IMR-90 (cell line): ENCODE data around the gene NTRK3. TPM values are rescaled to one million over a fixed set of nuclear protein-coding genes. Genes with fewer than 3 reads are reported as not detected.

Source experiments
- ATAC-seq: fragments of 200-7000 bp; cut with Tn5 transposase; 2 replicates; pipeline ENCODE4 v1.9.1; 2020; ENCODE audit warnings: low read depth, mild to moderate bottlenecking, moderate library complexity
- BruUV-seq: library from RNA; stranded (reverse); fragments of 400-500 nt; replicated peaks from 2 replicates; lab custom pipeline; 2021; lab: Mats Ljungman, UMichigan
- CTCF ChIA-PET: fragments of 300-600 bp; formaldehyde crosslinking; extraction: SDS; loops from one replicate; lab custom pipeline; 2021; ENCODE audit warnings: antibody characterized with exemption; lab: Yijun Ruan, JAX
- POLR2A ChIA-PET: fragments of 300-600 bp; sonication (Branson Sonifier 250); formaldehyde crosslinking; loops from one replicate; lab custom pipeline; 2022; ENCODE audit warnings: antibody characterized with exemption; ENCODE audit not compliant: unreplicated experiment; lab: Charles Lee
- DNase-seq: peaks from one replicate; pipeline ENCODE4 v3.0.0; 2013
- H2AFZ ChIP-seq: replicated peaks from 2 replicates; pipeline ENCODE3; 2013; ENCODE audit warnings: low read length, mild to moderate bottlenecking; ENCODE audit not compliant: poor library complexity
- H2AK5ac ChIP-seq: 2 replicates; pipeline ENCODE4 v1.6.1; 2013; ENCODE audit warnings: low read depth, low read length, inconsistent platforms
- H2AK9ac ChIP-seq: replicated peaks from 2 replicates; pipeline ENCODE3; 2013; ENCODE audit warnings: mild to moderate bottlenecking, low read depth, low read length, moderate library complexity; ENCODE audit not compliant: poor library complexity
- H2BK120ac ChIP-seq: 2 replicates; pipeline ENCODE4 v1.6.1; 2013; ENCODE audit warnings: low read depth, low read length, inconsistent platforms
- H2BK15ac ChIP-seq: 3 replicates; pipeline ENCODE4 v1.6.1; 2013; ENCODE audit warnings: low read depth, low read length, inconsistent platforms
- H2BK20ac ChIP-seq: 2 replicates; pipeline ENCODE4 v1.6.1; 2013; ENCODE audit warnings: low read depth, mild to moderate bottlenecking, inconsistent platforms, low read length, moderate library complexity
- H2BK5ac ChIP-seq: 2 replicates; pipeline ENCODE4 v1.6.1; 2013; ENCODE audit warnings: mild to moderate bottlenecking, low read depth, low read length, inconsistent platforms; ENCODE audit not compliant: poor library complexity, severe bottlenecking
- H3K14ac ChIP-seq: replicated peaks from 2 replicates; pipeline ENCODE4 v1.6.1; 2013; ENCODE audit warnings: low read depth, low read length, inconsistent platforms
- H3K18ac ChIP-seq: 2 replicates; pipeline ENCODE4 v1.6.1; 2013; ENCODE audit warnings: low read depth, low read length, control low read depth
- H3K23ac ChIP-seq: 2 replicates; pipeline ENCODE4 v1.6.1; 2013; ENCODE audit warnings: low read depth, low read length, inconsistent platforms
- H3K27ac ChIP-seq: 2 replicates; pipeline ENCODE4 v1.5.1; 2013; ENCODE audit warnings: mild to moderate bottlenecking, control low read depth, low read length; ENCODE audit not compliant: insufficient read depth
- H3K27me3 ChIP-seq: 2 replicates; pipeline ENCODE4 v1.6.1; 2013; ENCODE audit warnings: low read length; ENCODE audit not compliant: control insufficient read depth, insufficient read depth
- H3K36me3 ChIP-seq: 2 replicates; pipeline ENCODE4 v1.6.1; 2013; ENCODE audit warnings: low read length, mixed read lengths; ENCODE audit not compliant: control insufficient read depth, insufficient read depth
- H3K4ac ChIP-seq: 2 replicates; pipeline ENCODE4 v1.6.1; 2013; ENCODE audit warnings: low read depth, low read length, inconsistent platforms
- H3K4me1 ChIP-seq: 2 replicates; pipeline ENCODE4 v1.6.1; 2013; ENCODE audit warnings: low read length, mixed read lengths; ENCODE audit not compliant: control insufficient read depth, insufficient read depth
- H3K4me2 ChIP-seq: 2 replicates; pipeline ENCODE4 v1.6.1; 2013; ENCODE audit warnings: low read depth, mild to moderate bottlenecking, control low read depth, low read length, moderate library complexity
- H3K4me3 ChIP-seq: 2 replicates; pipeline ENCODE4 v1.5.1; 2013; ENCODE audit warnings: low read depth, mild to moderate bottlenecking, control low read depth, low read length, moderate library complexity; ENCODE audit not compliant: insufficient read depth
- H3K56ac ChIP-seq: 2 replicates; pipeline ENCODE4 v1.6.1; 2013; ENCODE audit warnings: low read length, inconsistent platforms; ENCODE audit not compliant: insufficient read depth; ENCODE audit errors: extremely low read depth
- H3K79me1 ChIP-seq, 2 experiments: 2 replicates each; pipeline ENCODE4 v1.6.1; 2013; ENCODE audit warnings: low read length in 2 of 2, inconsistent platforms in 1 of 2, low read depth in 1 of 2
- H3K9ac ChIP-seq: 2 replicates; pipeline ENCODE4 v1.6.1; 2013; ENCODE audit warnings: low read depth, low read length, control low read depth
- H3K9me1 ChIP-seq: 2 replicates; pipeline ENCODE4 v1.6.1; 2013; ENCODE audit warnings: low read length, inconsistent platforms; ENCODE audit not compliant: insufficient read depth
- H3K9me3 ChIP-seq: 2 replicates; pipeline ENCODE4 v1.6.1; 2013; ENCODE audit warnings: low read length; ENCODE audit not compliant: control insufficient read depth, insufficient read depth
- H4K20me1 ChIP-seq: 2 replicates; pipeline ENCODE4 v1.6.1; 2013; ENCODE audit warnings: low read length, inconsistent platforms; ENCODE audit not compliant: insufficient read depth
- H4K5ac ChIP-seq: 2 replicates; pipeline ENCODE4 v1.6.1; 2013; ENCODE audit warnings: mild to moderate bottlenecking, low read depth, low read length, control low read depth
- H4K8ac ChIP-seq, 2 experiments: 2 replicates each; pipeline ENCODE4 v1.6.1; 2013; ENCODE audit warnings: low read depth in 2 of 2, low read length in 2 of 2, control low read depth in 1 of 2, inconsistent platforms in 1 of 2
- H4K91ac ChIP-seq: 2 replicates; pipeline ENCODE4 v1.6.1; 2013; ENCODE audit warnings: low read depth, low read length, inconsistent platforms; ENCODE audit not compliant: insufficient read depth
- POLR2A ChIP-seq: IDR thresholded peaks from 2 replicates; pipeline ENCODE4 v1.6.1; 2012; ENCODE audit warnings: mild to moderate bottlenecking, low read depth, low read length
- WGBS, 2 experiments: methylation state at CpG; one replicate each; pipeline versions ENCODE4 v1.1.5 to v1.1.7; 2013; ENCODE audit warnings: missing lambda C conversion rate in 2 of 2; ENCODE audit not compliant: insufficient read length in 1 of 2; ENCODE audit errors: extremely low coverage in 2 of 2; 5-methylcytosine and 5-hydroxymethylcytosine counted together
- dilution Hi-C: fragments of 300-500 bp; cut with HindIII; formaldehyde crosslinking; loops from one replicate; pipeline ENCODE4 v1.14.3; 2018; ENCODE audit warnings: low sequenced_read_pairs; ENCODE audit not compliant: unreplicated experiment
- in situ Hi-C: fragments of 300-500 bp; cut with MboI; formaldehyde crosslinking; loops from 3 replicates; pipeline ENCODE4 v1.14.3; 2019; ENCODE audit warnings: low sequenced_read_pairs, inconsistent platforms, mixed read lengths
- intact Hi-C: fragments of 100-400 bp; cut with micrococcal nuclease; formaldehyde crosslinking; loops from 2 replicates; pipeline ENCODE4 v1.10.0; 2022
- polyA plus RNA-seq, 3 experiments: library from polyadenylated mRNA; depleted of rRNA; stranded (reverse); fragments of >200 nt; gene quantifications; 2 replicates each; pipeline ENCODE4 v1.2.3, GENCODE V29; 2012; ENCODE audit warnings: low replicate concordance in 1 of 3
- total RNA-seq: library from RNA; depleted of rRNA; stranded (reverse); fragments of >200 nt; gene quantifications from 2 replicates; pipeline ENCODE4 v1.2.3, GENCODE V29; 2012

NTRK3 gene
- total and polyA plus RNA-seq, 2 of the 4 experiments (the other 2 are of a cell fraction) = under 0.01 to 0.15 TPM

GRCh38 chr15:87949575-87950223 is 306.8 kb downstream of the NTRK3 start:
- no peak overlapping the region for H2AFZ ChIP-seq
- H3K23ac ChIP-seq = no peak overlapping the region
- no peaks in the 10 kb centered on the region for H3K27me3 ChIP-seq
- no peak overlapping the region for H2AK5ac ChIP-seq
- intact Hi-C loops = no loop called here
- H3K18ac ChIP-seq = no peak overlapping the region
- in situ Hi-C loops = no loop called here
- no peaks in the 10 kb centered on the region for H3K79me1 ChIP-seq
- ATAC-seq (no peak), DNase-seq (no peak)
- no peak overlapping the region for H3K4ac ChIP-seq
- H3K27ac ChIP-seq = no peak overlapping the region
- H3K4me2 ChIP-seq = no peak overlapping the region
- H4K20me1 ChIP-seq = no peaks in the 10 kb centered on the region
- H2AK9ac ChIP-seq = no peak overlapping the region
- no peak overlapping the region for H3K56ac ChIP-seq
- dilution Hi-C loops = no loop called here
- H3K14ac ChIP-seq = no peak overlapping the region
- CTCF ChIA-PET = no interaction called here
- no peak overlapping the region for H4K5ac ChIP-seq
- peaks cover 7% of the 10 kb centered on the region for H3K9me3 ChIP-seq
- no TSS peak for BruUV-seq
- no peaks in the 10 kb centered on the region for H3K4me1 ChIP-seq
- H2BK15ac ChIP-seq = no peak overlapping the region
- POLR2A ChIA-PET = no interaction called here
- no peaks in the 10 kb centered on the region for H3K36me3 ChIP-seq
- H4K8ac ChIP-seq = no peak overlapping the region
- H2BK5ac ChIP-seq = no peak overlapping the region
- WGBS, 2 experiments = 0% methylated on average over 1 of the region's 6 CpGs; no CpG with 5 or more reads in 1 of the 2 experiments
- H2BK20ac ChIP-seq = no peak overlapping the region
- H3K4me3 ChIP-seq = no peak overlapping the region
- H3K9ac ChIP-seq = no peak overlapping the region
- H2BK120ac ChIP-seq = no peak overlapping the region
- H4K91ac ChIP-seq = no peak overlapping the region
- TF ChIP-seq POLR2A = no peak
- no peaks in the 10 kb centered on the region for H3K9me1 ChIP-seq
